SU-DHL-6 (cell line): ENCODE results near the gene HS6ST2.

ENCODE experiments used
- EZH2phosphoT487 ChIP-seq: fragments of 200-600 bp; sonication (generic), shearing (Covaris generic); conservative IDR thresholded peaks from 2 replicates; pipeline ENCODE4 v1.6.1; 2018; ENCODE audit warnings: mild to moderate bottlenecking, antibody characterized with exemption, low read length, moderate library complexity, mixed read lengths
- TF ChIP-seq, protein P1 (sequence below): fragments of 200-600 bp; sonication (generic); IDR thresholded peaks from one replicate; pipeline ENCODE4 v1.5.1; 2017; ENCODE audit warnings: antibody characterized with exemption, mild to moderate bottlenecking, low read length, moderate library complexity; ENCODE audit not compliant: insufficient read depth, poor library complexity, severe bottlenecking

- no peak for TF ChIP-seq EZH2phosphoT487
- TF ChIP-seq, protein P1, sequence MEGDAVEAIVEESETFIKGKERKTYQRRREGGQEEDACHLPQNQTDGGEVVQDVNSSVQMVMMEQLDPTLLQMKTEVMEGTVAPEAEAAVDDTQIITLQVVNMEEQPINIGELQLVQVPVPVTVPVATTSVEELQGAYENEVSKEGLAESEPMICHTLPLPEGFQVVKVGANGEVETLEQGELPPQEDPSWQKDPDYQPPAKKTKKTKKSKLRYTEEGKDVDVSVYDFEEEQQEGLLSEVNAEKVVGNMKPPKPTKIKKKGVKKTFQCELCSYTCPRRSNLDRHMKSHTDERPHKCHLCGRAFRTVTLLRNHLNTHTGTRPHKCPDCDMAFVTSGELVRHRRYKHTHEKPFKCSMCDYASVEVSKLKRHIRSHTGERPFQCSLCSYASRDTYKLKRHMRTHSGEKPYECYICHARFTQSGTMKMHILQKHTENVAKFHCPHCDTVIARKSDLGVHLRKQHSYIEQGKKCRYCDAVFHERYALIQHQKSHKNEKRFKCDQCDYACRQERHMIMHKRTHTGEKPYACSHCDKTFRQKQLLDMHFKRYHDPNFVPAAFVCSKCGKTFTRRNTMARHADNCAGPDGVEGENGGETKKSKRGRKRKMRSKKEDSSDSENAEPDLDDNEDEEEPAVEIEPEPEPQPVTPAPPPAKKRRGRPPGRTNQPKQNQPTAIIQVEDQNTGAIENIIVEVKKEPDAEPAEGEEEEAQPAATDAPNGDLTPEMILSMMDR, result no peak
Observed at GRCh38 chrX:132810964-132811712, 147.3 kb downstream of the HS6ST2 start.
